Esophagus squamous epithelium (tissue), 5 donors: ENCODE data around the gene EEIG1. TPM values are rescaled to one million over a fixed set of nuclear protein-coding genes. Genes with fewer than 3 reads are reported as not detected.
A peak's percentile ranks its signal among the peaks of the same experiment; 100 is the strongest.

Source experiments
- DNase-seq: peaks from one replicate; lab custom pipeline; 2025; lab: John Stamatoyannopoulos, UW
- H3K27ac ChIP-seq, 4 donors: fragments of 200-600 bp; sonication (generic); one replicate each; pipeline ENCODE4 v1.5.1; 2016 to 2019; ENCODE audit warnings: mild to moderate bottlenecking in 1 of 4
- H3K27me3 ChIP-seq, 4 donors: fragments of 200-600 bp; sonication (generic); 1 replicate in 3 of 4; 2 replicates in 1 of 4; pipeline versions ENCODE4 v1.5.1 to v1.6.0; 2017 to 2021; ENCODE audit warnings: antibody characterized with exemption in 1 of 4
- H3K36me3 ChIP-seq, 3 donors: fragments of 200-600 bp; sonication (generic); one replicate each; pipeline ENCODE4 v1.5.1; 2016 to 2019
- H3K4me1 ChIP-seq, 3 donors: fragments of 200-600 bp; sonication (generic); one replicate each; pipeline ENCODE4 v1.5.1; 2017 to 2019
- H3K4me3 ChIP-seq, 4 donors: fragments of 200-600 bp; sonication (generic); 1 replicate in 3 of 4; 2 replicates in 1 of 4; pipeline ENCODE4 v1.5.1; 2016 to 2019; ENCODE audit warnings: mild to moderate bottlenecking in 2 of 4, moderate library complexity in 1 of 4
- H3K9me3 ChIP-seq, 3 donors: fragments of 200-600 bp; sonication (generic); one replicate each; pipeline ENCODE4 v1.5.1; 2016 to 2019
- POLR2A ChIP-seq, 4 donors: fragments of 450-650 bp; IDR thresholded peaks; one replicate each; pipeline ENCODE4 v1.6.1; 2017; ENCODE audit warnings: antibody characterized with exemption in 4 of 4, mild to moderate bottlenecking in 4 of 4, moderate library complexity in 3 of 4
- WGBS, 2 donors: methylation state at CpG; one replicate each; pipeline ENCODE4 v1.1.5; 2018; 5-methylcytosine and 5-hydroxymethylcytosine counted together
- intact Hi-C: fragments of 100-400 bp; cut with DNase I; formaldehyde crosslinking; loops from one replicate; pipeline ENCODE4 v1.15.0; 2022
- total RNA-seq, 4 donors: library from RNA; depleted of rRNA; stranded (reverse); fragments of >200 nt; gene quantifications; one replicate each; pipeline ENCODE4 v1.1.0, GENCODE V29; 2016
- TF ChIP-seq, protein P1 (sequence below), 6 experiments: fragments of 450-650 bp in 4 of 6; fragments of 200-600 bp in 2 of 6; sonication (generic) in 2 of 6; IDR thresholded peaks; one replicate each; pipeline ENCODE4 v1.5.1; 2016 to 2019; ENCODE audit warnings: antibody characterized with exemption in 6 of 6, mild to moderate bottlenecking in 4 of 6, moderate library complexity in 4 of 6
- donor health status: DM: yes; HTN: yes; CAD: no.

The EEIG1 gene
- total RNA-seq, 4 donors from 2014 or later = 16.9 to 65.0 (median 24.0) TPM

DNA sequence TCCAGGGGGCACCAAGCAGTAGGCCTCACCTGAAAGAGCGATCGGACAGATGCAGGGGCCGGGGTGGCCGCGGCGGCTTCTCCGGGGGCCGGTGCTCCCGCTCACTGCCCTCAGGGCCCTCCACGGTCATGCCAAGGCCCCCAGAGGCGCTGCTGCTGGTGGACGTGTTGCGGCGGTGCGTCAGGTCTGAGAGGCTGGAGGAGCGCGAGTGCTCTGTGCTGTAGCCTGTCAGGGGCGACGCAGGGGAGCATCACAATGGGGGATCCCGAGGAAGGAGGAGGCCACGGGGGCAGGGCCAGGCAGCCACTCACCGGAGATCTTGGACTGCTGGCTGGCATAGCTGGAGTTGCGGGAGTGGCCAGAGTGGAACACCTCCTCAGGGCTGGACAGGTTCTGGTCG lies 35.5 kb downstream of the EEIG1 start:
- no peak for DNase-seq
- Histone ChIP-seq H3K27me3 (no peaks in the 10 kb centered on the region), H3K27ac (peak overlapping the region in 1 of 4 donors; percentile 9), H3K4me1 (peaks cover under 1 to 54% (median 6%) of the 10 kb centered on the region in 3 donors), H3K36me3 (peaks cover 29 to 94% (median 33%) of the 10 kb centered on the region in 3 donors), H3K4me3 (no peak overlapping the region), H3K9me3 (no peaks in the 10 kb centered on the region)
- WGBS, 2 donors = 84% methylated on average over 8 of the region's 24 CpGs; no CpG with 5 or more reads in 1 of the 2 donors
- TF ChIP-seq, protein P1, sequence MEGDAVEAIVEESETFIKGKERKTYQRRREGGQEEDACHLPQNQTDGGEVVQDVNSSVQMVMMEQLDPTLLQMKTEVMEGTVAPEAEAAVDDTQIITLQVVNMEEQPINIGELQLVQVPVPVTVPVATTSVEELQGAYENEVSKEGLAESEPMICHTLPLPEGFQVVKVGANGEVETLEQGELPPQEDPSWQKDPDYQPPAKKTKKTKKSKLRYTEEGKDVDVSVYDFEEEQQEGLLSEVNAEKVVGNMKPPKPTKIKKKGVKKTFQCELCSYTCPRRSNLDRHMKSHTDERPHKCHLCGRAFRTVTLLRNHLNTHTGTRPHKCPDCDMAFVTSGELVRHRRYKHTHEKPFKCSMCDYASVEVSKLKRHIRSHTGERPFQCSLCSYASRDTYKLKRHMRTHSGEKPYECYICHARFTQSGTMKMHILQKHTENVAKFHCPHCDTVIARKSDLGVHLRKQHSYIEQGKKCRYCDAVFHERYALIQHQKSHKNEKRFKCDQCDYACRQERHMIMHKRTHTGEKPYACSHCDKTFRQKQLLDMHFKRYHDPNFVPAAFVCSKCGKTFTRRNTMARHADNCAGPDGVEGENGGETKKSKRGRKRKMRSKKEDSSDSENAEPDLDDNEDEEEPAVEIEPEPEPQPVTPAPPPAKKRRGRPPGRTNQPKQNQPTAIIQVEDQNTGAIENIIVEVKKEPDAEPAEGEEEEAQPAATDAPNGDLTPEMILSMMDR (IDR thresholded peaks at IDR 0.05) = no peak
- TF ChIP-seq POLR2A (IDR thresholded peaks at IDR 0.05) = no peak
- intact Hi-C loops = loop anchor here (10.0 kb wide), 1 partner anchor 159 kb away; no protein-coding TSS in a partner anchor

- H3K36me3 ChIP-seq = peaks cover 29 to 93% (median 33%) of the 10 kb centered on the region in 3 donors
- intact Hi-C loops = loop anchor here (10.0 kb wide), 1 partner anchor 160 kb away; no protein-coding TSS in a partner anchor
- DNase-seq = no peak
These were observed 36.1 kb downstream of the EEIG1 start for GRCh38 chr9:127944586-127945218.

GRCh38 chr9:127943731-127944144 lies 37.1 kb downstream of the EEIG1 start:
- intact Hi-C loops = loop anchor here (2.0 to 10.0 kb wide), 2 partner anchors 91 to 161 kb away; no protein-coding TSS in a partner anchor
- WGBS, 2 donors = 13 to 85% methylated on average over 3 to 12 of the region's 13 CpGs
- DNase-seq = no peak
- Histone ChIP-seq H3K36me3 (peaks cover 29 to 89% (median 33%) of the 10 kb centered on the region in 3 donors), H3K9me3 (no peaks in the 10 kb centered on the region), H3K4me1 (peaks cover 0 to 47% (median 3%) of the 10 kb centered on the region in 3 donors), H3K4me3 (no peak overlapping the region), H3K27me3 (no peaks in the 10 kb centered on the region), H3K27ac (peak overlapping the region; percentile 2 to 56 (median 24))
- no peak for TF ChIP-seq POLR2A (IDR thresholded peaks at IDR 0.05)
- TF ChIP-seq, protein P1 (IDR thresholded peaks at IDR 0.05) = peak; percentile 86 to 96 (median 92)

More at GRCh38 chr9:127944586-127945218, 36.1 kb downstream of the EEIG1 start:
- H3K4me1 ChIP-seq = peaks cover 0 to 48% (median 3%) of the 10 kb centered on the region in 3 donors
- H3K27me3 ChIP-seq = no peaks in the 10 kb centered on the region
- H3K27ac ChIP-seq = peak overlapping the region in 3 of 4 donors; percentile 29 to 56 (median 39)
- TF ChIP-seq, protein P1 (IDR thresholded peaks at IDR 0.05) = no peak
- no peak for TF ChIP-seq POLR2A (IDR thresholded peaks at IDR 0.05)
- no peak overlapping the region for H3K4me3 ChIP-seq
- WGBS, 2 donors = 87% methylated on average over 24 of the region's 38 CpGs; no CpG with 5 or more reads in 1 of the 2 donors
- no peaks in the 10 kb centered on the region for H3K9me3 ChIP-seq

- no peaks in the 10 kb centered on the region for H3K9me3 ChIP-seq
- peaks cover 29 to 83% (median 33%) of the 10 kb centered on the region in 3 donors for H3K36me3 ChIP-seq
- TF ChIP-seq POLR2A (IDR thresholded peaks at IDR 0.05) = no peak
- TF ChIP-seq, protein P1 (IDR thresholded peaks at IDR 0.05) = no peak
- 52 to 78% methylated on average over 7 to 8 of the region's 14 CpGs for WGBS, 2 donors
- intact Hi-C loops = loop anchor here (2.0 to 10.0 kb wide), 2 partner anchors 92 to 162 kb away; no protein-coding TSS in a partner anchor
- peak overlapping the region in 3 of 4 donors; percentile 2 to 56 (median 19) for H3K27ac ChIP-seq
- H3K27me3 ChIP-seq = no peaks in the 10 kb centered on the region
- no peak for DNase-seq
- no peak overlapping the region for H3K4me3 ChIP-seq
- H3K4me1 ChIP-seq = peaks cover 5 to 53% (median 7%) of the 10 kb centered on the region in 3 donors
These were observed 37.7 kb downstream of the EEIG1 start for GRCh38 chr9:127943011-127943662.
